ENCODE measurements around the gene COL12A1. TPM values are rescaled to one million over a fixed set of nuclear protein-coding genes. Genes with fewer than 3 reads are reported as not detected.

Gene COL12A1
- total RNA-seq, 2 experiments from 2014 or later: not detected

DNA sequence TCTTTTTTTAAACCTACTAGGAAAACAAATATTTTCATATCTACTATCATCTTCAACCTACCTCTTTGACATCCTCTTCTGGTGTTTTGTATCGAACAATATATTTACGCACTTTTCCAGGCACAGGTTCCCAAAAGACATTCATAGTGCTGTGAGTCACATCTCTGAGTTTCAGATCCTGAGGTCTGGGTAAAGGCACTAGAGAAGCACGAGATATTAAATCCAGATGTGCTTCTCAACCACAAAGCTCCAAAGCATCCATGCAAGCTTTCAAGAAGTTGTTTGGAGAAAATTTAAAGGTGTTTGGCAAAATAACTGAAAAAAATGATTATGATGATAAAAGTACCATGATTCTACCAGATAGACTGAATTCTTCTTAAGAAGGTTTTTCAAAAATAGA, 62.7 kb downstream of the COL12A1 start:
- Histone ChIP-seq H3K36me3 (ENCODE audit: insufficient read depth, low read length) (no peaks in the 10 kb centered on the region), H3K27me3 (ENCODE audit: control insufficient read depth in 1 of 2, insufficient read depth in 2 of 2, low read length in 2 of 2) (no peaks in the 10 kb centered on the region), H3K4me3 (ENCODE audit: low read length) (no peak overlapping the region), H3K9me3 (ENCODE audit: control insufficient read depth in 1 of 2, insufficient read depth in 1 of 2, low read length in 2 of 2) (no peaks in the 10 kb centered on the region), H3K27ac (ENCODE audit: low read depth in 1 of 2, low read length in 2 of 2) (no peak overlapping the region), H3K4me1 (ENCODE audit: insufficient read depth, low read length) (no peaks in the 10 kb centered on the region)
- ChIA-PET POLR2A (no interaction called here), CTCF (no interaction called here)
- no peak for ATAC-seq (ENCODE audit: poor library complexity)
- Mint-ChIP-seq H3K9me3 (no peaks in the 10 kb centered on the region), H3K4me3 (no peak overlapping the region), H3K27ac (no peak overlapping the region), H3K4me1 (ENCODE audit: low read depth) (no peaks in the 10 kb centered on the region), H3K27me3 (no peaks in the 10 kb centered on the region), H3K36me3 (ENCODE audit: low read depth) (no peaks in the 10 kb centered on the region)
- no peak for DNase-seq
- TF ChIP-seq, protein P1, sequence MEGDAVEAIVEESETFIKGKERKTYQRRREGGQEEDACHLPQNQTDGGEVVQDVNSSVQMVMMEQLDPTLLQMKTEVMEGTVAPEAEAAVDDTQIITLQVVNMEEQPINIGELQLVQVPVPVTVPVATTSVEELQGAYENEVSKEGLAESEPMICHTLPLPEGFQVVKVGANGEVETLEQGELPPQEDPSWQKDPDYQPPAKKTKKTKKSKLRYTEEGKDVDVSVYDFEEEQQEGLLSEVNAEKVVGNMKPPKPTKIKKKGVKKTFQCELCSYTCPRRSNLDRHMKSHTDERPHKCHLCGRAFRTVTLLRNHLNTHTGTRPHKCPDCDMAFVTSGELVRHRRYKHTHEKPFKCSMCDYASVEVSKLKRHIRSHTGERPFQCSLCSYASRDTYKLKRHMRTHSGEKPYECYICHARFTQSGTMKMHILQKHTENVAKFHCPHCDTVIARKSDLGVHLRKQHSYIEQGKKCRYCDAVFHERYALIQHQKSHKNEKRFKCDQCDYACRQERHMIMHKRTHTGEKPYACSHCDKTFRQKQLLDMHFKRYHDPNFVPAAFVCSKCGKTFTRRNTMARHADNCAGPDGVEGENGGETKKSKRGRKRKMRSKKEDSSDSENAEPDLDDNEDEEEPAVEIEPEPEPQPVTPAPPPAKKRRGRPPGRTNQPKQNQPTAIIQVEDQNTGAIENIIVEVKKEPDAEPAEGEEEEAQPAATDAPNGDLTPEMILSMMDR (IDR thresholded peaks at IDR 0.05): no peak
- intact Hi-C loops (cut with DNase I, micrococcal nuclease): no loop called here

DNA sequence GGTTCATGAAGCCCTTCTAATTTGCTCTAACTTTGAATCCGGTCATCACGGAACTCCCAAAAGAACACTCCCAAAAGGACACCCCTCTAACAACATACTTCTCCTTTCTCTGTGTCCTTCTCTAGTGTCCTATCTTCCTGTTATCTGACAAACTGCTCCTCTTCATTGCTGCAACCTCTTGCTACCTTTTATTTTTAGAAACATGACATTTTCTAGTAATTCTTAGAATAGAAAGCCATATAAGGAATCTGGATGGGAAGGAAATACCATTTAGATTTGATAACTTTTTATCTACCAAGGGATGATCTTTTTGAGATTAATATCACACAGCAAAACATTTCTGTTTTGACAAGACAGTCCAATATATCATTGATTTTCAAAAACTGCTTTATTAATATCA, 63.1 kb downstream of the COL12A1 start:
- intact Hi-C loops (cut with DNase I, micrococcal nuclease): no loop called here

DNA sequence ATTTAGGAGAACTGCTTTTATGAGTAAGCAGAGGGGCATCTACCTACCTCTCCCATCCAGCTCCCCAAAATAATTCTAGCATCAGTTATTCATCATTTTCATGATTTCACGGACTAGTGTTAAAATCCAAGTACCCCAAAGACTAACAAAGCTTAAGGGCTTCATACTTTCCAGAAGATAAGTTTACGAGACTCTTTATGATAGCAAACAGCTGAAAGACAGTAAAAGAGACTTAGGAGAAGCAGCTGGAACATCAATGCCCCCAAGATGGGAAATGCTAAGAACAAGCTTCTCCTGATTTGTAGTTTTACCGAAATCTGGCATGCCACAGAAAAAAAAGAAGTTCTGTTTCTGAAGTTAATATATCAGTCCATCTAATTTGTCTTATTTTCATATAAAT, 70.0 kb downstream of the COL12A1 start:
- intact Hi-C loops (cut with DNase I, micrococcal nuclease): no loop called here
- ChIA-PET CTCF (no interaction called here), POLR2A (no interaction called here)
- no peaks in the 10 kb centered on the region for H3K4me1 Mint-ChIP-seq (ENCODE audit: low read depth)
- H3K27ac ChIP-seq (ENCODE audit: low read depth in 1 of 2, low read length in 2 of 2): no peak overlapping the region
- H3K4me3 ChIP-seq (ENCODE audit: low read length): no peak overlapping the region
- H3K27ac Mint-ChIP-seq: no peak overlapping the region
- no peaks in the 10 kb centered on the region for H3K9me3 Mint-ChIP-seq
- no peak for ATAC-seq (ENCODE audit: poor library complexity)
- H3K27me3 ChIP-seq (ENCODE audit: control insufficient read depth in 1 of 2, insufficient read depth in 2 of 2, low read length in 2 of 2): no peaks in the 10 kb centered on the region
- DNase-seq: no peak
- no peak overlapping the region for H3K4me3 Mint-ChIP-seq
- peaks cover 8% of the 10 kb centered on the region for H3K27me3 Mint-ChIP-seq
- H3K9me3 ChIP-seq (ENCODE audit: control insufficient read depth in 1 of 2, insufficient read depth in 1 of 2, low read length in 2 of 2): no peaks in the 10 kb centered on the region
- H3K4me1 ChIP-seq (ENCODE audit: insufficient read depth, low read length): no peaks in the 10 kb centered on the region
- no peaks in the 10 kb centered on the region for H3K36me3 ChIP-seq (ENCODE audit: insufficient read depth, low read length)
- TF ChIP-seq, protein P1 (IDR thresholded peaks at IDR 0.05): no peak
- no peaks in the 10 kb centered on the region for H3K36me3 Mint-ChIP-seq (ENCODE audit: low read depth)

More for the DNA sequence above, 63.1 kb downstream of the COL12A1 start:
- Mint-ChIP-seq H3K27me3 (no peaks in the 10 kb centered on the region), H3K36me3 (ENCODE audit: low read depth) (no peaks in the 10 kb centered on the region), H3K9me3 (no peaks in the 10 kb centered on the region), H3K4me1 (ENCODE audit: low read depth) (no peaks in the 10 kb centered on the region), H3K4me3 (no peak overlapping the region), H3K27ac (no peak overlapping the region)
- no peak for ATAC-seq (ENCODE audit: poor library complexity)
- no peak overlapping the region for H3K27ac ChIP-seq (ENCODE audit: low read depth in 1 of 2, low read length in 2 of 2)
- ChIA-PET POLR2A (no interaction called here), CTCF (no interaction called here)
- H3K9me3 ChIP-seq (ENCODE audit: control insufficient read depth in 1 of 2, insufficient read depth in 1 of 2, low read length in 2 of 2): no peaks in the 10 kb centered on the region
- H3K4me1 ChIP-seq (ENCODE audit: insufficient read depth, low read length): no peaks in the 10 kb centered on the region
- no peak overlapping the region for H3K4me3 ChIP-seq (ENCODE audit: low read length)
- DNase-seq: no peak
- H3K27me3 ChIP-seq (ENCODE audit: control insufficient read depth in 1 of 2, insufficient read depth in 2 of 2, low read length in 2 of 2): no peaks in the 10 kb centered on the region
- H3K36me3 ChIP-seq (ENCODE audit: insufficient read depth, low read length): no peaks in the 10 kb centered on the region
- TF ChIP-seq, protein P1 (IDR thresholded peaks at IDR 0.05): no peak
